ENCODE data around the gene GMEB1. TPM values are rescaled to one million over a fixed set of nuclear protein-coding genes. Genes with fewer than 3 reads are reported as not detected.
"Not testable (repeated sequence)": the region's sequence is repeated elsewhere in the genome, so short reads cannot be mapped to it uniquely, and the experiment has no call there.

GMEB1 gene
- total and polyA plus RNA-seq, 2 donors (not counting 3 experiments of a cell fraction or from before 2014, with no cell fraction given), result 8.1 to 16.0 TPM

GRCh38 chr1:28750330-28750729 is 81.7 kb downstream of the GMEB1 start:
- H3K9me3 ChIP-seq (replicated peaks; ENCODE audit: control insufficient read depth, insufficient read depth, low read length), result no peaks in the 10 kb centered on the region
- intact Hi-C loops (cut with micrococcal nuclease) (no loop called here), dilution Hi-C loops (cut with MboI; ENCODE audit: extremely low pct_ligation_motif_present, low sequenced_read_pairs) (no loop called here)
- POLR2A ChIA-PET, result no interaction called here
- H2AFZ ChIP-seq (ENCODE audit: low read depth, low read length), result no peak overlapping the region
- H4K20me1 ChIP-seq (replicated peaks; ENCODE audit: control insufficient read depth, extremely low read depth, insufficient read depth, low read length), result peaks cover 32% of the 10 kb centered on the region
- DNase-seq (ENCODE audit: low read depth, low spot score), result no peak
- CTCF ChIA-PET, result interaction anchor here (3.7 kb wide), 1 partner anchor 14 kb away, joined by 32 read pairs; the partner anchor contains the start of gene YTHDF2
- no peak overlapping the region for H3K4me3 ChIP-seq (replicated peaks in 1 of 3; ENCODE audit: insufficient read depth in 1 of 3, low read depth in 1 of 3, low read length in 3 of 3)
- no peak for FAIRE-seq
- no peaks in the 10 kb centered on the region for H3K27me3 ChIP-seq (ENCODE audit: control insufficient read depth in 2 of 2, insufficient read depth in 2 of 2, low read length in 2 of 2)
- no peaks in the 10 kb centered on the region for H3K9me1 ChIP-seq (replicated peaks; ENCODE audit: control insufficient read depth, extremely low read depth, insufficient read depth, low read length)
- peaks cover 46% of the 10 kb centered on the region for H3K4me1 ChIP-seq (ENCODE audit: control insufficient read depth, extremely low read depth, insufficient read depth, low read length)
- no TSS peak for BruUV-seq (replicated peaks)
- peaks cover 100% of the 10 kb centered on the region for H3K79me2 ChIP-seq (ENCODE audit: control insufficient read depth, insufficient read depth, low read length)
- no peak overlapping the region for H3K27ac ChIP-seq (ENCODE audit: insufficient read depth, low read depth, low read length)
- no peaks in the 10 kb centered on the region for H3K36me3 ChIP-seq (ENCODE audit: control insufficient read depth in 2 of 2, extremely low read depth in 1 of 2, insufficient read depth in 2 of 2, low read length in 2 of 2)
- TF ChIP-seq, protein P1, sequence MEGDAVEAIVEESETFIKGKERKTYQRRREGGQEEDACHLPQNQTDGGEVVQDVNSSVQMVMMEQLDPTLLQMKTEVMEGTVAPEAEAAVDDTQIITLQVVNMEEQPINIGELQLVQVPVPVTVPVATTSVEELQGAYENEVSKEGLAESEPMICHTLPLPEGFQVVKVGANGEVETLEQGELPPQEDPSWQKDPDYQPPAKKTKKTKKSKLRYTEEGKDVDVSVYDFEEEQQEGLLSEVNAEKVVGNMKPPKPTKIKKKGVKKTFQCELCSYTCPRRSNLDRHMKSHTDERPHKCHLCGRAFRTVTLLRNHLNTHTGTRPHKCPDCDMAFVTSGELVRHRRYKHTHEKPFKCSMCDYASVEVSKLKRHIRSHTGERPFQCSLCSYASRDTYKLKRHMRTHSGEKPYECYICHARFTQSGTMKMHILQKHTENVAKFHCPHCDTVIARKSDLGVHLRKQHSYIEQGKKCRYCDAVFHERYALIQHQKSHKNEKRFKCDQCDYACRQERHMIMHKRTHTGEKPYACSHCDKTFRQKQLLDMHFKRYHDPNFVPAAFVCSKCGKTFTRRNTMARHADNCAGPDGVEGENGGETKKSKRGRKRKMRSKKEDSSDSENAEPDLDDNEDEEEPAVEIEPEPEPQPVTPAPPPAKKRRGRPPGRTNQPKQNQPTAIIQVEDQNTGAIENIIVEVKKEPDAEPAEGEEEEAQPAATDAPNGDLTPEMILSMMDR (IDR thresholded peaks at IDR 0.05; ENCODE audit: extremely low read depth in 1 of 2, insufficient read depth in 1 of 2, low read depth in 1 of 2, low read length in 2 of 2), result no peak
- TF ChIP-seq POLR2AphosphoS5 (IDR thresholded peaks at IDR 0.05; ENCODE audit: insufficient read depth, low read depth, low read length) (no peak), MAX (IDR thresholded peaks at IDR 0.05; ENCODE audit: insufficient read depth, insufficient read length) (no peak), GATA2 (IDR thresholded peaks at IDR 0.05; ENCODE audit: insufficient read depth, insufficient read length, low read depth, low read length) (no peak), EZH2 (IDR thresholded peaks at IDR 0.05; ENCODE audit: borderline replicate concordance, low read depth, low read length, severe bottlenecking) (no peak), JUN (IDR thresholded peaks at IDR 0.05; ENCODE audit: borderline replicate concordance, insufficient read depth, insufficient read length, low read depth) (no peak), POLR2A (IDR thresholded peaks at IDR 0.05; ENCODE audit: low read depth, low read length) (no peak), MYC (IDR thresholded peaks at IDR 0.05; ENCODE audit: low read depth, low read length) (no peak), FOS (IDR thresholded peaks at IDR 0.05; ENCODE audit: borderline replicate concordance, insufficient read depth, low read length) (no peak)
- no peak overlapping the region for H3K9ac ChIP-seq (replicated peaks; ENCODE audit: extremely low read depth, insufficient read depth, low read length)
- H3K4me2 ChIP-seq (ENCODE audit: insufficient read depth, low read length), result peak overlapping the region; percentile 59

DNA sequence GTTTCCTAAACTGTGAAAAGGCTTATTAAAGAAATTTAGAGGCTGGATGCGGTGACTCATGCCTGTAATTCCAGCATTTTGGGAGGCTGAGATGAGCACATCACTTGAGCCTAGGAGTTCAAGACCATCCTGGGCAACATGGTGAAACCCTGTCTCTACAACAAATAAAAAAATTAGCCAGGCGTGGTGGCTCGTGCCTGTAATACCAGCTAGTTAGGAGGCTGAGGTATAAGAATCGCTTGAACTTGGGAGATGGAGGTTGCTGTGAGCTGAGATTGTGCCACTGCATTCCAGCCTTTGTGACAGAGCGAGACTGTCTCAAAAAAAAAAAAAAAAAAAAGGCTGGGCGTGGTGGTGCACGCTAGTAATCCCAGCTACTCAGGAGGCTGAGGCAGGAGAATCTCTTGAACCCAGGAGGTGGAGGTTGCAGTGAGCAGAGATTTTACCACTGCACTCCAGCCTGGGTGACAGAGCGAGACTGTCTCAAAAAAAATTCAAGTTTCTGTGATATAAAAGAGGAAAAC is 82.2 kb downstream of the GMEB1 start:
- ChIA-PET POLR2A (interaction anchor here (0.6 kb wide), 1 partner anchor 154 kb away, joined by 4 read pairs; no protein-coding TSS in a partner anchor), CTCF (interaction anchor here (1.5 to 3.7 kb wide), 2 partner anchors 15 to 126 kb away, joined by 4 to 32 read pairs; partner anchors contain the start of gene YTHDF2)
- FAIRE-seq; H3K9ac ChIP-seq (replicated peaks; ENCODE audit: extremely low read depth, insufficient read depth, low read length); H3K9me1 ChIP-seq (replicated peaks; ENCODE audit: control insufficient read depth, extremely low read depth, insufficient read depth, low read length); H3K4me3 ChIP-seq (replicated peaks in 1 of 3; ENCODE audit: insufficient read depth in 1 of 3, low read depth in 1 of 3, low read length in 3 of 3); H3K27ac ChIP-seq (ENCODE audit: insufficient read depth, low read depth, low read length); dilution Hi-C loops (cut with MboI; ENCODE audit: extremely low pct_ligation_motif_present, low sequenced_read_pairs); H2AFZ ChIP-seq (ENCODE audit: low read depth, low read length); H3K36me3 ChIP-seq (ENCODE audit: control insufficient read depth in 2 of 2, extremely low read depth in 1 of 2, insufficient read depth in 2 of 2, low read length in 2 of 2); intact Hi-C loops (cut with micrococcal nuclease); H3K9me3 ChIP-seq (replicated peaks; ENCODE audit: control insufficient read depth, insufficient read depth, low read length); BruUV-seq (replicated peaks); H3K27me3 ChIP-seq (ENCODE audit: control insufficient read depth in 2 of 2, insufficient read depth in 2 of 2, low read length in 2 of 2); DNase-seq (ENCODE audit: low read depth, low spot score): not testable (repeated sequence)
- peaks cover 100% of the 10 kb centered on the region for H3K79me2 ChIP-seq (ENCODE audit: control insufficient read depth, insufficient read depth, low read length)
- peaks cover 34% of the 10 kb centered on the region for H4K20me1 ChIP-seq (replicated peaks; ENCODE audit: control insufficient read depth, extremely low read depth, insufficient read depth, low read length)
- H3K4me1 ChIP-seq (ENCODE audit: control insufficient read depth, extremely low read depth, insufficient read depth, low read length), result peaks cover 43% of the 10 kb centered on the region
- H3K4me2 ChIP-seq (ENCODE audit: insufficient read depth, low read length), result peak overlapping the region; percentile 59
